B cell (primary cell): ENCODE results near the gene DAB1. TPM values are rescaled to one million over a fixed set of nuclear protein-coding genes. Genes with fewer than 3 reads are reported as not detected.

Experiments
- ATAC-seq: fragments of 200-7000 bp; cut with Tn5 transposase; one replicate; pipeline ENCODE4 v1.10.0; 2021; ENCODE audit warnings: low read depth, mild to moderate bottlenecking, moderate number of reproducible peaks, moderate library complexity
- CTCF ChIA-PET: fragments of 350-600 bp; sonication (Branson Sonifier 250); formaldehyde crosslinking; loops from one replicate; lab custom pipeline; 2021; ENCODE audit warnings: antibody characterized with exemption, inconsistent platforms; lab: Charles Lee
- POLR2A ChIA-PET: fragments of 350-600 bp; sonication (Branson Sonifier 250); formaldehyde crosslinking; loops from one replicate; lab custom pipeline; 2021; ENCODE audit warnings: antibody characterized with exemption; lab: Charles Lee
- DNase-seq: peaks from one replicate; pipeline ENCODE4 v3.0.0; 2013
- H2AFZ ChIP-seq: 2 replicates; pipeline ENCODE4 v1.6.1; 2012; ENCODE audit warnings: mild to moderate bottlenecking, low read depth, low read length; ENCODE audit not compliant: insufficient read depth, poor library complexity, severe bottlenecking
- H3K27ac ChIP-seq, 2 donors: 1 replicate in 1 of 2; 2 replicates in 1 of 2; pipeline ENCODE4 v1.5.1; 2012 to 2013; ENCODE audit warnings: low read length in 2 of 2, mild to moderate bottlenecking in 2 of 2, moderate library complexity in 1 of 2
- H3K27me3 ChIP-seq, 4 experiments: fragments of 200-600 bp in 1 of 4; sonication (generic) in 1 of 4; replicated peaks in 1 of 4; 1 replicate in 2 of 4; 2 replicates in 2 of 4; pipeline versions ENCODE4 v1.6.1 to v1.7.0; 2013 to 2016; ENCODE audit warnings: low read length in 3 of 4, mild to moderate bottlenecking in 2 of 4, mixed read lengths in 1 of 4, moderate library complexity in 1 of 4; ENCODE audit not compliant: insufficient read depth in 4 of 4, control insufficient read depth in 3 of 4; ENCODE audit errors: control extremely low read depth in 1 of 4
- H3K36me3 ChIP-seq, 2 experiments: replicated peaks in 1 of 2; 1 replicate in 1 of 2; 2 replicates in 1 of 2; pipeline versions ENCODE4 v1.6.1 to v1.7.1; 2013; ENCODE audit warnings: low read length in 1 of 2; ENCODE audit not compliant: insufficient read depth in 2 of 2, control insufficient read depth in 1 of 2; ENCODE audit errors: control extremely low read depth in 1 of 2, extremely low read depth in 1 of 2
- H3K4me1 ChIP-seq, 2 donors: fragments of 200-600 bp in 1 of 2; sonication (generic) in 1 of 2; 1 replicate in 1 of 2; 2 replicates in 1 of 2; pipeline versions ENCODE4 v1.5.1 to v1.6.1; 2013 to 2017; ENCODE audit warnings: low read length in 2 of 2; ENCODE audit not compliant: control insufficient read depth in 2 of 2, insufficient read depth in 2 of 2
- H3K4me2 ChIP-seq: replicated peaks from 2 replicates; pipeline ENCODE3; 2012; ENCODE audit warnings: mild to moderate bottlenecking, low read depth, low read length; ENCODE audit not compliant: poor library complexity, severe bottlenecking
- H3K4me3 ChIP-seq, 5 experiments: fragments of 200-600 bp in 1 of 5; sonication (generic) in 1 of 5; 1 replicate in 3 of 5; 2 replicates in 2 of 5; pipeline versions ENCODE4 v1.5.1 to v1.7.0; 2011 to 2016; ENCODE audit warnings: low read length in 4 of 5, mild to moderate bottlenecking in 4 of 5, low read depth in 2 of 5, control low read depth in 1 of 5, moderate library complexity in 1 of 5; ENCODE audit not compliant: insufficient read depth in 1 of 5; ENCODE audit errors: control extremely low read depth in 1 of 5, extremely low read depth in 1 of 5
- H3K79me2 ChIP-seq: fragments of 200-600 bp; sonication (generic); one replicate; pipeline ENCODE4 v1.6.0; 2016; ENCODE audit warnings: low read length; ENCODE audit not compliant: control insufficient read depth, insufficient read depth
- H3K9ac ChIP-seq: fragments of 200-600 bp; sonication (generic); 2 replicates; pipeline ENCODE4 v1.6.1; 2017; ENCODE audit warnings: mild to moderate bottlenecking, low read length, moderate library complexity
- H3K9me3 ChIP-seq, 3 donors: one replicate each; pipeline versions ENCODE4 v1.6.1 to v1.7.1; 2013; ENCODE audit warnings: low read length in 2 of 3; ENCODE audit not compliant: control insufficient read depth in 2 of 3, insufficient read depth in 1 of 3; ENCODE audit errors: control extremely low read depth in 1 of 3
- H4K20me1 ChIP-seq: 2 replicates; pipeline ENCODE4 v1.6.0; 2012; ENCODE audit warnings: mild to moderate bottlenecking, low read length; ENCODE audit not compliant: insufficient read depth, control insufficient read depth, poor library complexity, severe bottlenecking
- H3K27ac Mint-ChIP-seq: one replicate; pipeline ENCODE4 v1.8.0; 2021; ENCODE audit warnings: mixed read lengths
- H3K27me3 Mint-ChIP-seq: one replicate; pipeline ENCODE4 v1.8.0; 2021; ENCODE audit warnings: mixed read lengths
- H3K4me1 Mint-ChIP-seq: one replicate; pipeline ENCODE4 v1.8.0; 2021; ENCODE audit warnings: mixed read lengths
- H3K4me3 Mint-ChIP-seq: one replicate; pipeline ENCODE4 v1.8.0; 2021; ENCODE audit warnings: mixed read lengths
- H3K9me3 Mint-ChIP-seq: one replicate; pipeline ENCODE4 v1.8.0; 2022; ENCODE audit warnings: mixed read lengths; ENCODE audit not compliant: insufficient read depth
- CTCF ChIP-seq: fragments of 200-600 bp; IDR thresholded peaks from one replicate; pipeline ENCODE4 v1.8.0; 2022; ENCODE audit warnings: antibody characterized with exemption, mild to moderate bottlenecking
- EZH2 ChIP-seq: IDR thresholded peaks from 2 replicates; pipeline ENCODE4 v1.6.1; 2012; ENCODE audit warnings: borderline replicate concordance, low read depth, mild to moderate bottlenecking, moderate library complexity, low read length; ENCODE audit not compliant: insufficient read depth, poor library complexity, severe bottlenecking
- WGBS: methylation state at CpG from one replicate; pipeline ENCODE4 v1.1.5; 2013; ENCODE audit warnings: missing lambda C conversion rate; ENCODE audit not compliant: insufficient coverage; 5-methylcytosine and 5-hydroxymethylcytosine counted together
- intact Hi-C: fragments of 100-400 bp; cut with micrococcal nuclease; formaldehyde crosslinking; loops from one replicate; pipeline ENCODE4 v1.10.0; 2022
- polyA plus RNA-seq: library from polyadenylated mRNA; depleted of rRNA; stranded (reverse); fragments of >200 nt; gene quantifications from 2 replicates; pipeline ENCODE4 v1.2.3, GENCODE V29; 2012
- total RNA-seq, 2 donors: library from RNA; stranded (reverse); fragments of 120-200 nt in 1 of 2; gene quantifications; 1 replicate in 1 of 2; 2 replicates in 1 of 2; pipeline versions ENCODE4 v1.2.3 to v1.2.4, GENCODE V29; 2013 to 2022

DAB1 gene
- total and polyA plus RNA-seq, 2 donors (not counting 1 experiment from before 2014, with no cell fraction given): not detected

- ChIA-PET POLR2A (no interaction called here), CTCF (no interaction called here)
- Histone ChIP-seq H3K27ac (no peak overlapping the region), H2AFZ (no peak overlapping the region), H3K27me3 (peaks cover 0 to 3% (median 0%) of the 10 kb centered on the region in 4 experiments), H4K20me1 (no peaks in the 10 kb centered on the region), H3K36me3 (no peaks in the 10 kb centered on the region), H3K4me2 (no peak overlapping the region), H3K9me3 (peaks cover 0 to 3% (median 0%) of the 10 kb centered on the region in 3 donors), H3K4me1 (no peaks in the 10 kb centered on the region), H3K4me3 (no peak overlapping the region), H3K9ac (no peak overlapping the region), H3K79me2 (no peaks in the 10 kb centered on the region)
- DNase-seq (no peak), ATAC-seq (no peak)
- Mint-ChIP-seq H3K4me3 (no peak overlapping the region), H3K27ac (no peak overlapping the region), H3K27me3 (peaks cover 4% of the 10 kb centered on the region), H3K9me3 (no peaks in the 10 kb centered on the region), H3K4me1 (no peaks in the 10 kb centered on the region)
- intact Hi-C loops: no loop called here
- TF ChIP-seq EZH2 (no peak), CTCF (no peak)
- WGBS: 76% methylated on average over 8 of the region's 15 CpGs
Measured at GRCh38 chr1:56967900-56968832, 455.7 kb downstream of the DAB1 start.

DNA sequence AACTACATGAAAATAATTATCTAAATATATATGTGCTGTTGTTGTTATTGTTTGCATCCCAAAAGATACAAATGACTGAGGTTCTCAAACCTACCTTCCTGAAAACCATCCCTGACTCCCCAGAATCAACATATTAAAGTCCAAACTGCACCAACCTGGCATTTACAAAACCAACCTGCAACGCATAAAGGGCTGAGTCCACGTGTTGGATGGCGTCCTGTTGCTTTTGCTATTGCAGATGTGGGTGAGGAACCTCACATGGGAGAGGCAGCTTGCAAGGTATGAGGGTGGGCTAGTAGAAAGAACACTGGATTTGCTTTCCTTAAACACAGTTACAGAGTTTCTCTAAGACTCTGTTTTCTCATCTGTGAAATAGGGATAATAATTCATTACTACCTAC, 456.5 kb downstream of the DAB1 start:
- intact Hi-C loops: no loop called here
- Mint-ChIP-seq H3K9me3 (no peaks in the 10 kb centered on the region), H3K27me3 (peaks cover 4% of the 10 kb centered on the region), H3K27ac (no peak overlapping the region), H3K4me1 (no peaks in the 10 kb centered on the region), H3K4me3 (no peak overlapping the region)
- Histone ChIP-seq H3K36me3 (no peaks in the 10 kb centered on the region), H4K20me1 (no peaks in the 10 kb centered on the region), H3K4me3 (no peak overlapping the region), H3K4me2 (no peak overlapping the region), H2AFZ (no peak overlapping the region), H3K79me2 (no peaks in the 10 kb centered on the region), H3K9ac (no peak overlapping the region), H3K4me1 (no peaks in the 10 kb centered on the region), H3K27ac (no peak overlapping the region), H3K9me3 (peaks cover 0 to 3% (median 0%) of the 10 kb centered on the region in 3 donors), H3K27me3 (peaks cover 0 to 3% (median 0%) of the 10 kb centered on the region in 4 experiments)
- ChIA-PET CTCF (no interaction called here), POLR2A (no interaction called here)
- DNase-seq: no peak
- TF ChIP-seq CTCF (no peak), EZH2 (no peak)
- WGBS: no CpG with 5 or more reads among the region's 3 CpGs
- ATAC-seq: no peak
